ENCODE results near the gene BLOC1S6.
A peak's percentile ranks its signal among the peaks of the same experiment; 100 is the strongest.

The BLOC1S6 gene

DNA sequence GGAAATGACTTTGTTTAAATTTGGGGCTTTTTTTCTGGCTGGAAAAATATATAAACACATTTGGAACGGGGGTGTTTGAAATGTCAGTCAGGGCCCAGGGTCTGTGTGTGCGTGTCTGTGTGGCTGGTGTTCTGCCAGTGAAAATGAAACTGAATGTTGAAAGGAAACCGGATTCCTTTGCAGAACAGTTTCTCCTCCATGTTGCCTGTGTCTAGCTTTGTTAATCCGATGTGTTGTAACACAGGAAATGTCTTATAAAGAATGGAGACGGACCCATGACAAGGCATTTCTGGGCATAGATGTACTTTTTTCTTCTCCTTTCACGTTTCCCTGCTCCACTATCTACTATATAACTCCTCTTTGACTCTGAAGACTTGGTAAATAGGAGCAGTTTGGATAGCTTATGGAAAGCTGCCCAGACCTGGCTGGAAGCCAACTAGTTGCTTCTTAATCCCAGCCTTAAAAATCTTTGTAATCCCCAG is 50.4 kb downstream of the BLOC1S6 start:
- H3K4me3 ChIP-seq (ENCODE audit: low read depth, low read length), result peak overlapping the region; percentile 48
- DNase-seq (ENCODE audit: low read depth), result peak; percentile 90
- TF ChIP-seq, protein P1, sequence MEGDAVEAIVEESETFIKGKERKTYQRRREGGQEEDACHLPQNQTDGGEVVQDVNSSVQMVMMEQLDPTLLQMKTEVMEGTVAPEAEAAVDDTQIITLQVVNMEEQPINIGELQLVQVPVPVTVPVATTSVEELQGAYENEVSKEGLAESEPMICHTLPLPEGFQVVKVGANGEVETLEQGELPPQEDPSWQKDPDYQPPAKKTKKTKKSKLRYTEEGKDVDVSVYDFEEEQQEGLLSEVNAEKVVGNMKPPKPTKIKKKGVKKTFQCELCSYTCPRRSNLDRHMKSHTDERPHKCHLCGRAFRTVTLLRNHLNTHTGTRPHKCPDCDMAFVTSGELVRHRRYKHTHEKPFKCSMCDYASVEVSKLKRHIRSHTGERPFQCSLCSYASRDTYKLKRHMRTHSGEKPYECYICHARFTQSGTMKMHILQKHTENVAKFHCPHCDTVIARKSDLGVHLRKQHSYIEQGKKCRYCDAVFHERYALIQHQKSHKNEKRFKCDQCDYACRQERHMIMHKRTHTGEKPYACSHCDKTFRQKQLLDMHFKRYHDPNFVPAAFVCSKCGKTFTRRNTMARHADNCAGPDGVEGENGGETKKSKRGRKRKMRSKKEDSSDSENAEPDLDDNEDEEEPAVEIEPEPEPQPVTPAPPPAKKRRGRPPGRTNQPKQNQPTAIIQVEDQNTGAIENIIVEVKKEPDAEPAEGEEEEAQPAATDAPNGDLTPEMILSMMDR (IDR thresholded peaks at IDR 0.05; ENCODE audit: insufficient read depth, low read depth, low read length, missing control alignments), result no peak

GRCh38 chr15:45640616-45641015 is 53.4 kb downstream of the BLOC1S6 start:
- no peak overlapping the region for H3K4me3 ChIP-seq (ENCODE audit: low read depth, low read length)
- TF ChIP-seq, protein P1 (IDR thresholded peaks at IDR 0.05; ENCODE audit: insufficient read depth, low read depth, low read length, missing control alignments), result no peak
- no peak for DNase-seq (ENCODE audit: low read depth)

DNA sequence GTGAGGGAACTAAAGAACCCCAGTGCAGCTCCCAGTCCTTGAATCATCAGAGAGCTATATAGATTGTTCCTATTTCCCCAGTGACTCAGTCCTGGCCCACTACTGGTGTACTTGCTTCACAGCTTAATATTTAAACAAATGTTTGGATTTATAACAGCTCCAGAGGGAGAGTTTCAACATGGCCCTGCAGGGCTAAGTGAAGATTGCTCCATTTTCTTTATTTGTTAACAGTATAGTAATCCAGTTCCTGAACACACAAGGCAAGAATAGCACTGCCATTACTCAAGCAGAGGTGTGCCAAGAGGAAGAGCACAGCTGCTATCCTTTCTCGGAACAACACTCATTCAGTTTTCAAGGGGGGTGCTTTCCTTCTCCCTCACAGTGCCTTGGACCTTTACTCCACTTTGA is 54.2 kb downstream of the BLOC1S6 start:
- TF ChIP-seq, protein P1 (IDR thresholded peaks at IDR 0.05; ENCODE audit: insufficient read depth, low read depth, low read length, missing control alignments), result no peak
- DNase-seq (ENCODE audit: low read depth), result no peak
- no peak overlapping the region for H3K4me3 ChIP-seq (ENCODE audit: low read depth, low read length)

DNA sequence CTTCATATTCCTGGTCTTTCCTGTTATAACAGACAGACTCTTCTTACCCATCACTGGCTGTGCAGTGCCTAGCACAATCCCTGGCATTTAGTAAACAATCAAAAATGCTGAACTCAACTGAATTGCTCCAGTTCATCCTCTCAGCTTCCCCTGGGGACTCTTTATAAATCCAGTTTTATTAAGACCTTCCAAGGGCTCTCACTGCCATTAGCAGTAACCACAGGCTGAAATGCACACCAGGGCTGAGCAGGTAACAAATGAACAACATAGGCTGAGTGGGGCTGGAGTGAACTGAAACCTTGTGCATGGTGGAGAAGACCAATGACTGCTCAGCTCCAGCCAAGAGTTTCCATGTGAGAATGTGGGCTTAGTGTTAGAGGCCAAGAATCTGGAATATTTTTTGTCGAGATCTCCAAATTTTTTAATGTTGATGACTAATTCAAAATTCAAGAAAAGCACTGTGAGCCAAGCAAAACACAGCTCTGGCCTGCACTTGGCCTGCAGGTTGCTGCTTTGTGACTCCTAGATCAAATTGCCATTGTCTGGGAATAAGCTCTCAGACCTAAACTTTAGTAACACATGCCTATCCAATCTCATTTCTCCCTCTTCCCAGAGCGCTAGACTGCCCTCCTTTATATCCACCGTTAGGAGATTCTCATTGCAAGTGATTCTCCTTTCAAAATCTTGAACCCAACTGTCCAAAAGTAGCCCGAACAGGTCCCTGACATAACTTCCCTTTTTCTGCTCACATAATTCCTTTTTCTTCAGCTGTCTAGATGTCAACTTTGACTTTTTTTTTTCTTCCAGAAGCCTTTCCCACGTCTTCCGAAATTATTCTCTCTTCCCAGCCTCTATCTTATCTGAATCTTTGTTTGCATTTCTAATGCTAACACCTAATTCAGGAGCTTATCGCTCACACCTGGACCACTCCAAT is 55.1 kb downstream of the BLOC1S6 start:
- DNase-seq (ENCODE audit: low read depth), result no peak
- no peak overlapping the region for H3K4me3 ChIP-seq (ENCODE audit: low read depth, low read length)
- TF ChIP-seq, protein P1 (IDR thresholded peaks at IDR 0.05; ENCODE audit: insufficient read depth, low read depth, low read length, missing control alignments), result no peak

- TF ChIP-seq, protein P1 (IDR thresholded peaks at IDR 0.05; ENCODE audit: insufficient read depth, low read depth, low read length, missing control alignments), result no peak
- no peak for DNase-seq (ENCODE audit: low read depth)
- no peak overlapping the region for H3K4me3 ChIP-seq (ENCODE audit: low read depth, low read length)
Observed at GRCh38 chr15:45644437-45644836, 57.3 kb downstream of the BLOC1S6 start.

DNA sequence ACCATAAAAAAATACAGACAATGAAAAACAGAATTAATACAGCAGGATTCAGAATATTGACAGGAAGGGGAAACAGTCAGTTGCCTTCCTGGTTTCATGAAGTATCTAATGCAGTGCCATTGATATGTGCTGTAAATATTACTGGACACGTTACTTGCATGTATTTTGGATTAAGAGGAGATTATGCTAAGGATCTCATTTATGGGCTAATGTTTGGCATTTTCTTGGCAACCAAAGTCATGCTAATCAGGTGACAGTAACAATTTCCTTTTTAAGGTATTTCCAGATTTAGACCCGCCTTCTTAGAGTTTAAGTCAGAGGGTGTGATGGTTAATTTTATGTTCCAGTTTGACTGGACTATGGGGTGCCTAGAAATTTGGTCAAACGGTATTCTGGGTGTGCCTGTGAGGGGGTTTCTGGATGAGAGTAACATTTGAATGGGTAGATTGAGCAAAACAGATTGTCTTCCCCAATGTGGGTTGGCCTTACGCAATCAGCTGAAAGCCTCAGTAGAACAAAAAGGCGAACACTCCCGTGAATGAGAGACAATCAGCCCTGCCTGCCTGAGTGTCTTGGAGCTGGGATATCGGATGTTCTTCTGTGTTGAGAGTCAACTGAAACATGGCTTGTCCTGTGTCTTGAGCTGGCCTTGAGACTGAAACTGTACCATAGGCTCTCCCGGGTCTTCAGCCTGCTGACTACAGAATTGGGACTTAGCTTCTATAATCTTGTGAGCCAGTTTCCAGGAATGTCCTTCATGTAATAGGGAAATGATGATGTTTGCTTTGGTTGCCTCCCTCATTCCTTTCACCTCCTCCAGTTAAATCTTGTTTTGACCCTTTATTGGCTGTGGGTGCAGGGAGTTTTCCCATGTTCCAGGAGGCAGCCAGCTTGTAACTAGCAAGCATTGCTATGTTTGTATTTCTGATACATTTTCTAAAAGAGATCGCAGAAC is 58.1 kb downstream of the BLOC1S6 start:
- no peak for DNase-seq (ENCODE audit: low read depth)
- H3K4me3 ChIP-seq (ENCODE audit: low read depth, low read length), result no peak overlapping the region
- TF ChIP-seq, protein P1 (IDR thresholded peaks at IDR 0.05; ENCODE audit: insufficient read depth, low read depth, low read length, missing control alignments), result no peak
